ENCODE results near the gene UPK1B. TPM values are rescaled to one million over a fixed set of nuclear protein-coding genes. Genes with fewer than 3 reads are reported as not detected.

UPK1B gene
- polyA plus RNA-seq, 1 donor = 1.1 TPM

DNA sequence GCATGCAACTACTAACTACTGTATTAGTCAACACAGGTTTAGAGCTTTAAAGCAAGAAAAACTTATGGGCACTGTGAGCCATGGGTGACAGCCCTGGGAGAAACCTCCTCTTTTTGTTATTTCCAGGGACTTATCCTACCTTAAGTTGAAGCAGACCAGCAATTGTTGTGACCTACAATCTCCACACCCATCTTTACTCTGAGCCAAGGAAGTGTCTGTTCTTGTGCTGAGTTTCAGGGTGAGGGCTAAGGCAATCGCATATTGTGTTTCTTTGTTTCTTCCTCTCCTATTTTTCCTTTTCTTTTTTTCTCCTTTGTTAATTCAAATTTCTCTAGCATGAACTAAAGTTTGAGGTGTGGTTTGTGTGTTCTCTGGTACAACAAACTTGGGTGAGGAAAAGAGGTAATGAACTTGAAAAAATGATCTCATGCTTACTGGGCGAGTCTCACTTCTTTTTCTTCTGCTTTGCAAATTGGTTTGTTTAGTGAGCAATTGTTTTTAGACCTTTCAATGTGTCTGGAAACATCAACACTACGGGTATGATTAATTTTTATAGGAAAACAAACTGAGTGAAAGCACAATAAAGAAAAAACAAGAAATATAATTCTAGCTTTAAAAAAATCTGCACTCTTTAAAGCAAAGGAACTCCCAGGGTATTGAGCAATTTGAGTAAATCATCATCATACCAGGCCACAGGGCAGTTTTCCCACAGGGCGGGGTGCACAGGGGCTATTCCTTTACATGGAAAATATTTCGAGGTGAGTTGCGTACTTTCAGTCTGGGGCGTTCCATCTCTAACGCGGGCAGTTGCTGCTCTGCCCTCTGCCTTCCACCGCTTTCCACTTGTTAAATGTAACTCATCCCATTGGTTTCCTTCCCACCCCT is 2.7 kb downstream of the UPK1B start:
- peak overlapping the region; percentile 59 for H3K27ac ChIP-seq (ENCODE audit: low read length)
- peak; percentile 82 to 83 for DNase-seq
- WGBS (ENCODE audit: insufficient coverage, low lambda C conversion rate) = 42% methylated on average over 3 of the region's 10 CpGs
- H3K4me3 ChIP-seq (ENCODE audit: low read length) = no peak overlapping the region
- H3K27me3 ChIP-seq (ENCODE audit: control insufficient read depth, insufficient read depth, low read length) = no peaks in the 10 kb centered on the region
- H3K9me3 ChIP-seq (ENCODE audit: control insufficient read depth, low read depth, low read length) = no peaks in the 10 kb centered on the region
- peaks cover 12% of the 10 kb centered on the region for H3K4me1 ChIP-seq (ENCODE audit: control insufficient read depth, insufficient read depth, low read length)
- H3K36me3 ChIP-seq (ENCODE audit: control insufficient read depth, insufficient read depth, low read length) = no peaks in the 10 kb centered on the region

DNA sequence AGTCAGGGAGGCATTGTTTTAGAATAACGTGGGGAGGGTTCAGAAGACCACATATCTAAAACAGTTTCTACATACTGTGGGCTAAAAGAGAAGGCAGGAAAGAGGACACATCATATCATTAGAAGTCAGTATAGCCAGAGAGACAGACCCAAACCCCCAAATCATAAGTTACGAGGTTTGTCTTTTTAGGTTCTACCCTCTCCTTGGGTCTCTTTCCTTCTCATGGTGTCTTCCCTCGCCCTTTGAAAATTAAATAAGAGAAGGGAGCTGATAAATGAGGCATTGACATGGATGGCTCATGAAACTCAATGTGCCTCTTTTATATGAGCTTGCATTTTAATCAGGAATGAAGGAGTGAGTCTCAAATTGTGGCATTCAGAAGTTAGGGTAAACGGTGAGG is 3.4 kb downstream of the UPK1B start:
- 100% methylated on average over 2 of the region's 4 CpGs for WGBS (ENCODE audit: insufficient coverage, low lambda C conversion rate)
- H3K4me1 ChIP-seq (ENCODE audit: control insufficient read depth, insufficient read depth, low read length) = peaks cover 12% of the 10 kb centered on the region
- no peak overlapping the region for H3K4me3 ChIP-seq (ENCODE audit: low read length)
- no peaks in the 10 kb centered on the region for H3K36me3 ChIP-seq (ENCODE audit: control insufficient read depth, insufficient read depth, low read length)
- H3K27ac ChIP-seq (ENCODE audit: low read length) = peak overlapping the region; percentile 59
- H3K27me3 ChIP-seq (ENCODE audit: control insufficient read depth, insufficient read depth, low read length) = no peaks in the 10 kb centered on the region
- no peak for DNase-seq
- H3K9me3 ChIP-seq (ENCODE audit: control insufficient read depth, low read depth, low read length) = no peaks in the 10 kb centered on the region

GRCh38 chr3:119177321-119177720 is 3.9 kb downstream of the UPK1B start:
- H3K4me1 ChIP-seq (ENCODE audit: control insufficient read depth, insufficient read depth, low read length) = peaks cover 15% of the 10 kb centered on the region
- DNase-seq = no peak
- no peaks in the 10 kb centered on the region for H3K27me3 ChIP-seq (ENCODE audit: control insufficient read depth, insufficient read depth, low read length)
- WGBS (ENCODE audit: insufficient coverage, low lambda C conversion rate) = 100% methylated on average over 1 of the region's 4 CpGs
- H3K36me3 ChIP-seq (ENCODE audit: control insufficient read depth, insufficient read depth, low read length) = no peaks in the 10 kb centered on the region
- H3K9me3 ChIP-seq (ENCODE audit: control insufficient read depth, low read depth, low read length) = no peaks in the 10 kb centered on the region
- no peak overlapping the region for H3K4me3 ChIP-seq (ENCODE audit: low read length)
- no peak overlapping the region for H3K27ac ChIP-seq (ENCODE audit: low read length)

DNA sequence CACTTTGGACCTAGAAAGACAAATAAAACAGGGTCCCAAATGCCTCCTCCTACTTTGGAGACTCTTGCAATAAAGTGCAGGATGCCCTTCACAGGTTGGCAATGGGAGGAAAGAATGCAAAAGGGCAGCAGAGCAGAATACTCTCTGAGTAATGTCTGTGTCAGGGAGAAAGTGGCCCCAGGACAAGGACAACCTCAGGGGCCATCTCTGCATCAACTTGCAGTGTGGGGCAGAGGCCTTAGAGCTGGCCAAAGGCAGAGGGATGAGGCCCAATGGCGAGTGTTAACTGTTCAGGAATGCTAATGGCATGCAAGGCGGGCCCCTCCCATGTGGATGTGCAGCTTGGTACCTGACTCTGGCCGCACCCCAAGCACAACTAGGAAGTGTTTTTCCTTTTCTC is 8.4 kb downstream of the UPK1B start:
- WGBS (ENCODE audit: insufficient coverage, low lambda C conversion rate) = no CpG with 5 or more reads among the region's 3 CpGs
- H3K27me3 ChIP-seq (ENCODE audit: control insufficient read depth, insufficient read depth, low read length) = no peaks in the 10 kb centered on the region
- no peaks in the 10 kb centered on the region for H3K9me3 ChIP-seq (ENCODE audit: control insufficient read depth, low read depth, low read length)
- no peaks in the 10 kb centered on the region for H3K36me3 ChIP-seq (ENCODE audit: control insufficient read depth, insufficient read depth, low read length)
- no peak overlapping the region for H3K4me3 ChIP-seq (ENCODE audit: low read length)
- peak; percentile 33 to 39 for DNase-seq
- H3K4me1 ChIP-seq (ENCODE audit: control insufficient read depth, insufficient read depth, low read length) = peaks cover 11% of the 10 kb centered on the region
- H3K27ac ChIP-seq (ENCODE audit: low read length) = no peak overlapping the region

GRCh38 chr3:119184111-119184510 is 10.7 kb downstream of the UPK1B start:
- H3K27me3 ChIP-seq (ENCODE audit: control insufficient read depth, insufficient read depth, low read length) = no peaks in the 10 kb centered on the region
- H3K4me1 ChIP-seq (ENCODE audit: control insufficient read depth, insufficient read depth, low read length) = peaks cover 10% of the 10 kb centered on the region
- DNase-seq = peak; percentile 29 to 64
- 40% methylated on average over 3 of the region's 9 CpGs for WGBS (ENCODE audit: insufficient coverage, low lambda C conversion rate)
- no peaks in the 10 kb centered on the region for H3K9me3 ChIP-seq (ENCODE audit: control insufficient read depth, low read depth, low read length)
- peak overlapping the region; percentile 26 for H3K27ac ChIP-seq (ENCODE audit: low read length)
- no peaks in the 10 kb centered on the region for H3K36me3 ChIP-seq (ENCODE audit: control insufficient read depth, insufficient read depth, low read length)
- H3K4me3 ChIP-seq (ENCODE audit: low read length) = no peak overlapping the region

DNA sequence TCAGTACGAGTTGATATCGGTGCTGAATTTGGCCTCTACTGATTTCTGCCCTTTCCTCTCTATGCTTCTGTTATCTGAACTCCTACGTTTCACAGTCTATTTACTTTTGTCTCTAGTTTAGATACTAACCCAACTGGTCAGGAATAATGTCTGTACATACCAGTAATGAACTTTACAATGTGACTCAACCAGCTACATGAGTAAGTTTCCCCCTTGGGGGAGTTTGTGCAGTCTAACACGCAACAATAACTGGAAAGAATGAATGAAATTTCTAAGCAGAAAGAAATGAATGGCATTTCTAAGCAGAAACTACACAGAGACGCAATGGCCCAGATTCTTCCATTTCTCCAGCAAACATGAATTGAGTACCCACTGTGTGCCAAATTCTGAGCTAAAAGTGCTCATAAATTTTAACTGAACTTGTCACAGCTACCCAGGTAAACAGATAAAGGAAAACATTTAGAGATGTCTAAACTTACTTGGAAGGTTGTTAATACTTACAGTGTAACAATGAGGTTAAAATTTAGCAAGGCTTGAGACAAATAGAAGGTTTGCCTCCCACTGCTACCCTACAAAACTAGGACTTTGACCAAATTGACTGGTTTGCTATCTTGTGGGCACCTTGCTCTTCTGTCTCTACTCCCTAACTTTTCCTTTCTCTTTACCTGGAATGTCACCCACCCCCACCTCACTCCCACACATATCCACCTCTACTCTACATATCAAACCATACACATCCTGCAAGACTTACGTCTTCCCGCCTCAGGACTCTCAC is 11.6 kb downstream of the UPK1B start:
- no peaks in the 10 kb centered on the region for H3K27me3 ChIP-seq (ENCODE audit: control insufficient read depth, insufficient read depth, low read length)
- H3K4me3 ChIP-seq (ENCODE audit: low read length) = no peak overlapping the region
- H3K4me1 ChIP-seq (ENCODE audit: control insufficient read depth, insufficient read depth, low read length) = peaks cover 10% of the 10 kb centered on the region
- peak; percentile 29 to 65 for DNase-seq
- 60% methylated on average over 3 of the region's 7 CpGs for WGBS (ENCODE audit: insufficient coverage, low lambda C conversion rate)
- peak overlapping the region; percentile 40 for H3K27ac ChIP-seq (ENCODE audit: low read length)
- no peaks in the 10 kb centered on the region for H3K9me3 ChIP-seq (ENCODE audit: control insufficient read depth, low read depth, low read length)
- H3K36me3 ChIP-seq (ENCODE audit: control insufficient read depth, insufficient read depth, low read length) = no peaks in the 10 kb centered on the region

DNA sequence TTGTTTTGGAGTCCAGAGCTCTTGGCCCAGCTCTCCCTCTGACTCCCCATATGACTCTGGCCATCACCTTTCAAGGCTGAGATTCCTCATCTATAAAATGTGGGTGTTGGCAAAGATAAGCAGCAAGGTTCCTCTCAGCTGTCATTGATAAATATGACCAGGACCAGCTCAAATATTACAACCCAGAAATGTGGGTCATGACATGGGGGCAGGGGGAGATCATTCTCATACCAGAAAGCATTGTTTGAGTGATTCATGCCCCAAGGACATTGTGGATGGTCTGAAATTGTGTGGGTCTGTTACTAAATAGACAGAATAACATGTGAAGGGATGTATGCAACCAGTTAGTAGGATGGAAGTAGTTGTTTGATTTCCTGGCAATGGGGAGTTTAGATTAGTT is 13.9 kb downstream of the UPK1B start:
- Histone ChIP-seq H3K27ac (ENCODE audit: low read length) (no peak overlapping the region), H3K4me3 (ENCODE audit: low read length) (no peak overlapping the region), H3K4me1 (ENCODE audit: control insufficient read depth, insufficient read depth, low read length) (peaks cover 7% of the 10 kb centered on the region), H3K36me3 (ENCODE audit: control insufficient read depth, insufficient read depth, low read length) (no peaks in the 10 kb centered on the region), H3K27me3 (ENCODE audit: control insufficient read depth, insufficient read depth, low read length) (no peaks in the 10 kb centered on the region), H3K9me3 (ENCODE audit: control insufficient read depth, low read depth, low read length) (no peaks in the 10 kb centered on the region)
- no peak for DNase-seq

GRCh38 chr3:119191800-119192199 is 18.4 kb downstream of the UPK1B start:
- no peak overlapping the region for H3K27ac ChIP-seq (ENCODE audit: low read length)
- no peak overlapping the region for H3K4me3 ChIP-seq (ENCODE audit: low read length)
- WGBS (ENCODE audit: insufficient coverage, low lambda C conversion rate) = 83% methylated on average over 1 of the region's 1 CpG

DNA sequence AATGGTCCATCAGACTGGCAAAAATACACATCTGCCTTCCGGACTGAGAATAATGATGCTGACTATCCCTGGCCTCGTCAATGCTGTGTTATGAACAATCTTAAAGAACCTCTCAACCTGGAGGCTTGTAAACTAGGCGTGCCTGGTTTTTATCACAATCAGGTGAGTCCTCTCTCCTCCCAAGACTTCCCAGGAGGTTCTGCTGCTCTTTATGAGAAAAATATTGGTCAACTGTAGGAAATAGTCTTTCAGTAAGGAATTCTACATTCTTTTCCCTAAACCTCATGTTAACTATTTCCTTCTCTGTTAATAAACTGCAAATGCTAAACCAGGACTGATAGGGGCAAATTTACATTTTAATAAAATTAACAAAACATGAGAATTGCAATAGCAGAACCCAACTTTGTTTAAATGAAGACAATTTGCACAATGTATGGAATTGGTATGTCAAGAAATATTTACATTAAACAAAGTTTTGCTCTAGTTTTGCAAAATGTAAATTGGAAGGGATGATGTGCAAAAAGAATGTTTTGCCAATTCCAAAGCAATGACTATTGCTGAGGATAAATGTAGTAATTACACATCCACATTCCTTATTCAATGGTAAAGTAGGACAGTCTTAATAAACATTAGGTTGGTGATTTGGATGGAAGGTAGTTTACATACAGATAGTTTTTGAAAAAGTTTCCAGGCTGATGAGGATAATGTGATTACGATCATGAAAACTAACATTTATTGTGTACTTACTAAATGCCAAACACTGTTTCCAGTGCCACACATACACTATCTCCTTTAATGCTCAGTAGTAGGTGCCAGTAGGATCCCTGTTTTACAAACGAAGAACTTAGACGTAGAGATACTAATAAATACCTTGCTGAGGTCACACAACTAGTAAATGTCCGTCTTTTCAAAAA is 21.1 kb downstream of the UPK1B start:
- Histone ChIP-seq H3K9me3 (ENCODE audit: control insufficient read depth, low read depth, low read length) (no peaks in the 10 kb centered on the region), H3K4me1 (ENCODE audit: control insufficient read depth, insufficient read depth, low read length) (no peaks in the 10 kb centered on the region), H3K4me3 (ENCODE audit: low read length) (no peak overlapping the region), H3K36me3 (ENCODE audit: control insufficient read depth, insufficient read depth, low read length) (no peaks in the 10 kb centered on the region), H3K27ac (ENCODE audit: low read length) (no peak overlapping the region), H3K27me3 (ENCODE audit: control insufficient read depth, insufficient read depth, low read length) (no peaks in the 10 kb centered on the region)
- peak in 1 of 2 donors; percentile 12 for DNase-seq
- WGBS (ENCODE audit: insufficient coverage, low lambda C conversion rate) = 75% methylated on average over 4 of the region's 7 CpGs

More at GRCh38 chr3:119191800-119192199, 18.4 kb downstream of the UPK1B start:
- no peak for DNase-seq
- Histone ChIP-seq H3K9me3 (ENCODE audit: control insufficient read depth, low read depth, low read length) (no peaks in the 10 kb centered on the region), H3K36me3 (ENCODE audit: control insufficient read depth, insufficient read depth, low read length) (no peaks in the 10 kb centered on the region), H3K27me3 (ENCODE audit: control insufficient read depth, insufficient read depth, low read length) (no peaks in the 10 kb centered on the region), H3K4me1 (ENCODE audit: control insufficient read depth, insufficient read depth, low read length) (no peaks in the 10 kb centered on the region)

GRCh38 chr3:119195151-119195476 is 21.7 kb downstream of the UPK1B start:
- no CpG with 5 or more reads among the region's 1 CpG for WGBS (ENCODE audit: insufficient coverage, low lambda C conversion rate)
- H3K27me3 ChIP-seq (ENCODE audit: control insufficient read depth, insufficient read depth, low read length) = no peaks in the 10 kb centered on the region
- H3K4me3 ChIP-seq (ENCODE audit: low read length) = no peak overlapping the region

More at GRCh38 chr3:119195151-119195476, 21.7 kb downstream of the UPK1B start:
- Histone ChIP-seq H3K9me3 (ENCODE audit: control insufficient read depth, low read depth, low read length) (no peaks in the 10 kb centered on the region), H3K36me3 (ENCODE audit: control insufficient read depth, insufficient read depth, low read length) (no peaks in the 10 kb centered on the region), H3K27ac (ENCODE audit: low read length) (no peak overlapping the region), H3K4me1 (ENCODE audit: control insufficient read depth, insufficient read depth, low read length) (no peaks in the 10 kb centered on the region)
- DNase-seq = no peak

Data from large intestine (tissue), 3 donors.